GM18520 (cell line): ENCODE measurements around the gene TMEM69.
"Not testable (repeated sequence)": the region's sequence is repeated elsewhere in the genome, so short reads cannot be mapped to it uniquely, and the experiment has no call there.

Source experiments
- ATAC-seq: cut with Tn5 transposase; IDR thresholded peaks from one replicate; pipeline ENCODE4 v1.9.1; 2021; ENCODE audit not compliant: unreplicated experiment

TMEM69 gene

GRCh38 chr1:45730780-45731319 lies 42.9 kb downstream of the TMEM69 start:
- no peak for ATAC-seq

DNA sequence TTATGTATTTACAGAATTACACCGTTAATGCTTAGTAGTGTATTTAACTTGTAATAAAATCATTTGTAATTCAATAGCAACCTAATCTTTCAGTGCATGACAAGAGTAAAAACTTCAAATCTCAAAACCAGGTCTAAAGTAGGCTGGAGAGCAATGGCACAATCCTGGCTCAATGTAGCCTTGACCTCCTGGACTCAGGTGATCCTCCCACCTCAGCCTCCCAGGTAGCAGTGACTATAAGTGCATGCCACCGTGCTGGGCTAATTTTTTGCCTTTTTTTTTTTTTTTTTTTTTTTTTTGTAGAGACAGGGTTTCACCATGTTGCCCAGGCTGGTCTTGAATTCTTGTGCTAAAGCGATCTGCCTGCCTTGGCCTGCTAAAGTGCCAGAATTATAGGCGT lies 51.2 kb downstream of the TMEM69 start:
- no peak for ATAC-seq

- ATAC-seq = not testable (repeated sequence)
Observed at GRCh38 chr1:45739641-45740156, 51.7 kb downstream of the TMEM69 start.
